ENCODE measurements around the gene TACR1.
"Not testable (repeated sequence)": the region's sequence is repeated elsewhere in the genome, so short reads cannot be mapped to it uniquely, and the experiment has no call there.

Gene TACR1

DNA sequence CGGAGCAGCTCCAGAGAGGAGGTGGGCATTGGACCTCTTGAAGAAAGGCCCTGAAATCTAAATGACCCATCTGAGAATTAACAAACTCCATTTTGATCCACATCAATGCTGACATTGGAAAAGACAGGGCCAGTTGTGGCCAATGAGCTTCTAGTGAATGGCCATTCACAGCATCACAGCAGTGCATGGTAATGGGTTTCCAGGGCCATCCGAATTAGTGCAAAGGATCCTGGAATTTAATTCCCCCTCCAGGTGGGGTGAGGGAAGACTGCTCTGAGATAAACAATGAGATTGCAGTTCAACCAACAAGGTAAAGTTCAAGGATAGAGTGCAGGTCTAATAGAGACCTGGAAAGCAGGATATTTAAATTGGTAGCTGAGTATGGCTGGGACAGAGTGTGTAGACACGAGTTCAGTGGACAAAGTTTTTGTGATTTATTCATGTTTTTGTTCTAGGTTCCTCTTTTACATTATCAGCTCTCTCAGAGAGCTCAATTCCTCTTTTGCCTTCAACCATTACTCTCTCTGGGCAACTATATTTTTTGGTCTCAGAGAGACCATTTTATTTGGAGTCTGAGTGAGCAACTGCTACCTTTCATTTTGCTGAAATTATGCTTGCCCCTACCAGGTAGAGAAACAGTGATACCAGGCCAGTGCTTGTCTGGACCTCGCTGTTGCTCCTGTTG, 5.0 kb downstream of the TACR1 start:
- DNase-seq, result no peak

DNA sequence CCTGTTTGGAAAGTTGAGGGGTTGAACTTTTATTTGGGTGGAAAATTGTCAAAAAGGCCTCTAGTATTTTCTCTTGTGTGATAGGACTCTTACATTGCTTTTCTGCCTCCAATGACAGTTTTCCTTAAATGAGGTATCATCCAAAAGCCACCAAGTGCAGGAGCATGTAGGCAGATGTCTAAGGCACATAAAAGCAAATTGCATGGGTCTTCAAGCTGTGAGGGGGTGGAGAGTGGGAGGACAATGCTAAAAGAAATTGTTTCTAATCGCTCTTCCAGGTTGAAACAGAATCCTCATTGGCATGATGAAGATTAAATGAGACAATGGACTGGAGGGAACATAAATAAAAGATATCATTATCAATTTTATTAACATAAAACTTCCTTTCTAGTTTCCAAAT, 6.8 kb downstream of the TACR1 start:
- DNase-seq, result no peak

DNA sequence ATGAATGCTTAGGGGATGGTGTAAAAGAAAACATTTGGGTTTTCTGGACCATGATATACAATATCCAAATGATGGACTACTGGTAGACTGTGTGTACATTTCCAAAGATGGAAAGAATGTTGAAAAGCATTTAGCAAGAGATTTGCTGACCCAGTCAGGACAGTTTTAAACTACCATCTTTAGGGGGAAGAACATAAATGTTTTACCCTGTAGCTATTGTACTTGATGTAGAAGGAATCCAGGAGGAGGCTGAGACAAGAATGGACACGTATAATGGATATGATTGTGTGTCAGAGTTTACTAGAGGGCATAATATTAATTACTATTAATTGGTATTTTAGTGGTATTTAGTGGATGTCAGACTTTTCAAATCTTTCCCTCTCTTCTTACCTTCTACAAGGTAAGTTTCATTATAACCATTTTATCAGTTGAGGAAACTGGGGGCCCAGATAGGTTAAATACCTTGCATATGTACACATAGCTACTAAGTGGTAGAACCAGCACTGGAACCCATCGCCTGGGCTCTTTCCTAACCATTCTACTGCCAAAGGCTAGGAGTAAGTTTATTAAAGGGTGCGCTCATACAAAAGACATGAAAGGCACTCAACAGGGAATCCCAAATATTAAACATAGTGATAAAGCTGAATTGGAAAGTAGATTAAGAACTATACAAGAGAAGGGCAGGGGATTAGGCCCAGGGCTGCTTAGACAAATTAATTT, 8.9 kb downstream of the TACR1 start:
- DNase-seq, result no peak

DNA sequence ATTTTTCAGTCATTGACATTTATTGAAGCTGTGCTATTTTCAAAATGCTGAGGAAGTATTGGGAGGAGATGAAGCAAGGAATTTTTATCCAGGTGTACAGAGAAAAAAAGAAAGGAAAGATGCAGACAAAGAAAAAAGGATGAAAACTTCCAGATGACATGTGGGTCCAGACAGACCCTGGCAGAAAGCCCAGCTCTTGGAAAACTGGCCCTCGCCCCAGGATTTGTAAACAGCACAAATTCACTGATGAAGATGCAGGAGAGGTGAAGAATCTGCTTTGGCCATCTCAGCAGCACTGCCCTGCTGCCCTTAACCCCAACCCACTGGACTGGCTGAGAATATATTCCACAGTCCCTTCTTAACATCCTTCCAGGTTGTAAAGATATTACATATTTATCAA, 12.5 kb downstream of the TACR1 start:
- DNase-seq, result no peak

DNA sequence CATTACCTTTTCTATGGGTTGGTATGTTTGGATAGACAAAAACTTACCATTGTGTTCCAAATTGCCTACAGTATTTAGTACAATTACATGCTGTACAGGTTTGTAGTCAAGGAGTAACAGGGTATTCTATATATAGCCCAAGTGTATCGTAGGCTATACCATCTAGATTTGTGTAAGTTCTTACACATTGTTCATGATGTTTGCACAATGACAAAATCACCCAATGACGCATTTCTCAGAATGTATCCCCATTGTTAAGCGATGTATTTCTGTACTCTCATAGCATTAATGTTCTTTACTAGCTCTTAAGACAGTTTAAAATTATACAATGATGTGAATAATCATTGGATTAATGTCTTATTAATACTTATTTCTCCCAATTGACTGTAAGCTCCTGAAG, 16.7 kb downstream of the TACR1 start:
- DNase-seq, result no peak

DNA sequence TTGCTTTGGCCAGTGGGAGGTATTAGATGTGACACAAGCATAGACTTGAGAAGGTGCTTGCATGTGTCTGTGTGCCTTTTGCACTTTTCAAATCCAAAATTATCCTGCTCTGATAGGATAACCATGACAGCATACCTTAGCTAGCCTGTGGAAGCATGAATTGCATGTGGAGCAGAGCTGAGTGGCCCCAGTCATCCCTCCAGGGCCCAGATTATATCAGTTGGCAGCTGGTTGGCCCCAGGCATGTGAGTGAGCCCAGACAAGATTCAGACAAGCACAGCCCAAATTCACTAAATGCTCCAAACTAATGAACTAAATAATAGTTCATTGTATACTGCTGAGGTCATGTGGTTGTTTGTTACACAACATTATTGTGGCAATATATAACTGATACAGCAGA, 18.8 kb downstream of the TACR1 start:
- no peak for DNase-seq

DNA sequence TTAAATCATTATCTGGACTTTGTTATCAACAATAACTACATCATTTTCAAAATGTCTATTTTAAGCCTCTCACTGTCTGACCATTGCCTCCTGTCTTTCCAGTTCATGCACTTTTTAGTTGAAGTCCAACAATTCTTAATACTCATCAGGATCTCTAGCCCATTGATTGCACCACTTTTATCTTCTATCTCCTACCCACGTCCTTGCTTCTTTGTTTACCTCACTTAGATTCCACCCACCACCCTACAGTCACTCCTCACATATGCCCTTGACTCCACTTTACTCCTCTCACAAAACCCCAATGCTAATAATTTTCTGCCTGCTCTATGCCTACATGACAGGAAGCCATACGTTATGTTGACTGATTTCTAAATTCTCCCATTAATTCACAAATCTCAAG, 21.9 kb downstream of the TACR1 start:
- DNase-seq, result no peak

DNA sequence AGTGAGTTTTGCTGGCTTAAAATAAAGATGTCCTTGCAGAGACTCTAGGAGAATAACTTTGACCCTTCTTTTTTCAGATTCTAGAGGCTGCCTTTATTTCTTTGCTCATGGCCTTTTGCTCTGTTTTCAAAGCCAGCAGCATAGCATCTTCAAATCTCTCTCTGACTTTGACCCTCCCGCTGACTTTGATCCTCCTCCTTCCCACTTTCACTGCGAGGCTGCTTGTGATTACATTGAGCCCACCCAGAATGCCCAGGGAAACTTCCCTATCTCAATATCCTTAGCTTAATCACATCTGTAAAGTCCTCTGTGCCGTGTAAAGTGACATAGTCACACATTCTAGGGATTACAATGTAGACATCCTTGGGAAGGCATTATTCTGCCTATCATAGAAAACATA, 23.9 kb downstream of the TACR1 start:
- DNase-seq, result no peak

DNA sequence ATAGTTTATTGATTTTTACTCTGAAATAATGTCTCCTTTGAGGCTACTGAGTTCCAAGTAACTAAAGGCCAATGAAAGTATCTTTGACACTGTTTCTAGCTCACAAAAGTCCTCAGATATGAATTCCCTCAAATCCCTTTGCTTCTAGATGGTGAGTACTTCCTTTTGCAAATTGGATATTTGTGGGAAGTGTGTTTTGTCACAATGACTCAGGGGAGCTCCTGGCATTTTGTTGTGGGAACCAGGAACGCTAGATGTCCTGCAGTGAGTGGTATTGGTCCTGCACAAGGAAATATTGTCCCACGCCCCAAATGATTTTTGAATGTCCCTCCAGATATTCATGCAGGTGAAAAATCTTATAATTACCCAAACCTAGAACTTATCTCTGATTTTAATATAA, 24.3 kb downstream of the TACR1 start:
- DNase-seq, result no peak

DNA sequence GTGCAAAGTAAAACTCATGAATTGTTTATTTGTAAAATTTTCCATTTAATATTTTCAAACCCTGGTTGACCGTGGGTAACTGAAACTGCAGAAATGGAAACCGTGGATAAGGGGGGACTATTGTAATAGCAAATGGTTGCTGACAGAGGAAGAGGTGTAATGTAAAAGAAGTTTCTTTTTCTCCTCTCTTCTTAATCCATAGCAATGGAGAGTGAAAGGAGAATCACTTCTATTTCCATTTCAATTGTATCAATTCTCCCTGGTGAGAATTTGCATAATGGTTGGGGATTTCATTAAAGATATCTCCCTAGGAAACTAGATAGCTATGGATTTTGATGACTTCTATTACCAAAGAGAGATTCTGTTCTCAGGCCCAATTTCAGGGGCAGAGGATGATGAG, 24.8 kb downstream of the TACR1 start:
- no peak for DNase-seq

DNA sequence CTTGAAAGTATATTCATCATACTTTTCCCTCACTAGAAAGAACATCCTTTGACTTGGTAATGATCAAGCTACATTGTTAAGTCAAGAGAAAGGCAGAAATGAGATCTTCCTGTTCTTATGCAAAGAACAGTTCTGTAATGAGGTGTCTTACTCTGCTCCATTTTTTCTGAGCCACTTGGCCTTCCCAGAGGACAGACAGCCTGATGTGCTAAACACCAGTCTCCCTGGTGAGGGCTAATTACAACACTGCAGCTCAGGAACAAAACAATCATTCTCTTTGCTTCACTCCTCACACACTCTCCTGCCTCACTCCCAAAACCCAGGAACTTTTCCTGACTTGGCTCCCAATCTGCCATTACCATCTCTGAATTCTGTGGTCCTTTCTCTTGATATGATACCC, 25.6 kb downstream of the TACR1 start:
- DNase-seq, result no peak

DNA sequence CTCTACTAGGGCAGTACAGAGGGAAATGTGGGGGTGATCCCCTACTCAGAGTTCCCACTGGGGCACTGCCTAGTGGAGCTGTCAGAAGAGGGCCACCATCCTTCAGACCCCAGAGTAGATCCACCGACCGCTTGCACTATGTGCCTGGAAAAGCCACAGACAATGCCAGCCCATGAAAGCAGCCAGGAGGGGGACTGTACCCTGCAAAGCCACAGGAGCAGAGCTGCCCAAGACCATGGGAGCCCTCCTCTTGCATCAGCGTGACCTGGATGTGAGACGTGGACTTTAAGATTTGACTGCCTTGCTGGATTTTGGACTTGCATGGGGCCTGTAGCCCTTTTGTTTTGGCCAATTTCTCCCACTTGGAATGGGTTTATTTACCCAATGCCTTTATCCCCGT, 27.9 kb downstream of the TACR1 start:
- DNase-seq, result not testable (repeated sequence)

DNA sequence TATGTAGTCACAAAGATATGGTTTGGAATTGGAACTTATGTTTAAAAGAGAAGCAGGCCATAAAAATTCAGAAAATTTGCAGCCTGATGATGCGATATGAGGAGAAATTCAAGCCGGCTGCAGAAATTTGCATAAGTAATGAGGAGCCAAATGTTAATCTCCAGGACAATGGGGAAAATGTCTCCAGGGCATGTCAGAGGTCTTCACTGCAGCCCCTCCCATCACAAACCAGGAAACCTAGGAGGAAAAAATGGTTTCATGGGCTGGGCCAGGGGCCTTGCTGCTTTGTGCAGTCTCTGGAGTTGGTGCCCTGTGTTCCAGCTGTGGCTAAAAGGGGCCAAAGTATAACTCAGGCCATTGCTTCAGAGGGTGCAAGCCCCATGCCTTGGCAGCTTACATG, 28.4 kb downstream of the TACR1 start:
- DNase-seq, result no peak

DNA sequence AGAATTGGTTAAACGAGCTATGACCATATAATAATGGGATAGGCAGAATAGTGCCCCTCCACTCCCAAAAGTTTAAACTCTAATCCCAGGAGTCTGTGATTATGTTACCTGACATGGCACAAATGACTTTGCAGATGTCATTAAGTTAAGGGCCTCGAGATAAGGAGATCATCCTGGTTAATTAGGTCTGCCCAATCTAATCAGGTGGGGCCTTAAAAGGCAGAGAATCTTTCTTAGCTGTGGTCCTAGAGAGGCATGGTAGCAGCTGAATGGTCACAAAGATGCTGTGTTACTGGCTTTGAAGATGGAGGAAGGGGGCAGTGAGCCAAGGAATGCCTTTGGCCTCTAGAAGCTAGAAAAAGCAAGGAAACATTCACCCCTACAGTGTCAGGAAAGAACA, 31.1 kb downstream of the TACR1 start:
- no peak for DNase-seq

DNA sequence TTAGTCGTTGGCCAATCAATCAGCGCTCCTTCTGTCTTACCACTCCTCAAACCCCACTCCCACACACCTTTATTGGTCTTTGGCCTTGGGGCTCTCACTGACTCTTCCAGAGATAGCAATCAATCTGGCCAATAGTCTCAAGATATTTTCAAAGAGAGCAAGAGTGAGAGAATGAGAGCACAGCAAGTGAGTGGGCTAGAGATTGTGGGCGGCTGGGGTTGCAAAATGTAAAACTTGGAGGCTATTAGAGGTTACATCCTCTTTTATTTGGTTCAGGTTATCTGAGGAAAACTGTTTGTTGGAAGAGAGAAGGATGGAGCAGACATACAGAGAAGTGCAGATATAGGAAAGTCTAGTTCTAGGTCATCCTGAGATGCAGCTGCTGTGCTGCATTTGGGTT, 32.8 kb downstream of the TACR1 start:
- DNase-seq, result no peak

DNA sequence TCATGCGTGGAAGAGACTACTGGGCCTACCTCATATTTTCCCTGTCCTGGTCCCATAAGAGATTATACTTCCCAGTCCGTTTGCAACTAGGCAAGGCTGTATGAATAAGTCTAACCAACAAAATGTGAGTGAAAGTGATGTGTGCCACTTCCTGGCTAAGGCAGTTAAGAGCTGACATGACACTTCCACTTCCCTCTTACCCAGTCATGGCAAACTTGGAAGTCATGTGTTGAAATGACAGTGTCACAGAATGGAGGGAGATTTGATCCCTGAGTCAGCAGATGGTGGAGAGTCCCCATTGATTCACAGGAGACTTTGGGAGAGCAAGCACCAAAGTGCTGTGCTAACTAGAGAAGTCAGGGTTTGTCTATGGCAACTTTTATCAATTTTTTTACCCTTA, 36.4 kb downstream of the TACR1 start:
- DNase-seq, result no peak

DNA sequence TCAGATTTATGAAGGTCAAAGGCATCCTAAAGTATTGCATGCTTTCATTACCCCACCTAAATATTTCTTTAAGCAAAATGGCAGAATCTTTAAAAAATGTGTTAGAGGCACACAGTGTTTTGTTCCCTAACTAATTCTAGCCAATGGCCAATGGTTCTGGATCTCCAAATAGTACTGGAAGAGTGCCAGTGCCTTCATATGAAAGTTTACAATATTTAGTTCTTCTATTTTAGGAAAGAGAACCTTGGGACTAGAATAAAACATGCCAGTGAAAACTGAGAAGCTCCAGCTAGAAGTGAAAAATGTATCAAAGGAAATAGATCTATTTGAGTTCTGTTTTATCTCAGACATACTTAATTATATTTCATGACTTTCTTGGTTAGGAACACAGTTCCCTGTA, 37.1 kb downstream of the TACR1 start:
- DNase-seq, result no peak

DNA sequence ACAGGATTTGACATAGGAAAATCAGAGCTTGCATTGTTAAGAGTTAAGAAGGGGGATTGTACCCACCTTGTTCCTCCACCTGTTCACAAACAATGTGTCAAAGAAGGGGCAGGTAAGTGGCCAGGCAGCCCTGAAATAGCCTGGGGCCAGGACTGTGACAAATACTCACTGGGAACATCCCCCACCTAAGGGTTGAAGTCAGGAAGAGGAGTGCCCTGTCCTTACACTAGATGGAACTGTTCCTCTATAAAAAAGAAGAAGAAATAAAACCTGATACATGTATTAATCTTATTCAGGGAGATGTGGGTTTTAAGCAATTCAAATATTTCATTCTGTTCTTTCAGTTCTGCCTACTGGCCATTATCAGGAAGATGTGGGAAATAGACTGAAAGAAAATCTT, 41.9 kb downstream of the TACR1 start:
- peak; percentile 8 for DNase-seq

DNA sequence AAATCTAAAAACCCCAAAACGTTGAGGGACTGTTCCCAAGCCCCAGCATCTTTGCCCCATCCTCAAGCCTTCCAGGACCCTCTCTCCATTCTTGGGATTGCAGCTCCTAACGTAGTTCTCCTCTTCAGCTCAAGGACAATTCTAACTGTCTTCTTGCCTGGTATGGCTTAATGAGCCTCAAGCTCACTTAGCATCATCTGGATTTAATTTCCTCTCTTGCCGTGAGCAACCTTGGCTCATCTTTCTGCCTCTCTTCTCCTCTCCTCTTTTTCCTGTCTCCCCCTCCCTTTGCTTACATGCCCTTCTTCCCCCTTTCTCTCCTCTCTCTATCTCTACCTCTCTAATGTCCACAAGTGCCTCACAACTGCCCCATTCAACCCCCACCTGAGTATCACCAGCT, 44.2 kb downstream of the TACR1 start:
- peak; percentile 11 for DNase-seq

DNA sequence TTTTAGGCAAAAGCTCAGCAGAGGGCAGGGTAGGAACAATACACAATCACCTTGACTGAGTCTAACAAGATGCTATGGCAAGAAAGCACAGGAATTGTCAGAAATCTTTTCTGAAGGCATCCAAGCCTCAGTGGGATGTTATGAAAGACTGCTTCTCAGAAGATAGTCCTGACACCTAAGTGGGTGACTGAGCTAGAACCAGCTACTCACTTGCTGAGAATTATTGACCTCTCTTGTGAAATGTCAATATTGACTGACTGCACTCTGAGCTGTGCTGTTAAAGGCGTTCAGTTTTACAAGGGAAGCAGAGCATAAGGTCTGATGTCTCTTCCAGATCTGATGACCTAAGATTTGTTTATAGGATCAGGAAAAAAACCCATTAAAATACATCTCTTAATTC, 46.1 kb downstream of the TACR1 start:
- DNase-seq, result no peak

DNA sequence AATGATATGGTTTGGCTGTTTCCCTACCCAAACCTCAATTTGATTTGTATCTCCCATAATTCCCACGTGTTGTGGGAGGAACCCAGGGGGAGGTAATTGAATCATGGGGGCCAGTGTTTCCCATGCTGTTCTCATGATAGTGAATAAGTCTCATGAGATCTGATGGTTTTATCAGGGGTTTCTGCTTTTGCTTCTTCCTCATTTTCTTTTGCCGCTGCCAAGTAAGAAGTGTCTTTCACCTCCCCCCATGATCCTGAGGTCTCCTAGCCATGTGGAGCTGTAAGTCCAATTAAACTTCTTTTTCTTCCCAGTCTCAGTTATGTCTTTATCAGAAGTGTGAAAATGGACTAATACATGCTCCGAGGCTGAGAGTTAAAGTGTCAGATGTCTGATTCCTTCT, 47.1 kb downstream of the TACR1 start:
- DNase-seq, result not testable (repeated sequence)

DNA sequence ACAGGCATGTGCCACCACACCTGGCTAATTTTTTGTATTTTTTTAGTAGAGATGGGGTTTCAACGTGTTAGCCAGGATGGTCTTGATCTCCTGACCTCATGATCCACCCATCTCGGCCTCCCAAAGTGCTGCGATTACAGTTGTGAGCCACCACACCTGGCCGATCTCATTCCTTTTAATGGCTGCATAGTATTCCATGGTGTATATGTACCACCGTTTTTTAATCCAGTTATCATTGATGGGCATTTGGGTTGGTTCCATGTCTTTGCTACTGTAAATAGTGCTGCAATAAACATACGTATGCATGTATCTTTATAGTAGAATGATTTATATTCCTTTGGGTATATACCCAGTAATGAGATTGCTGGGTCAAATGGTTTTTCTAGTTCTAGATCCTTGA, 51.4 kb downstream of the TACR1 start:
- not testable (repeated sequence) for DNase-seq

DNA sequence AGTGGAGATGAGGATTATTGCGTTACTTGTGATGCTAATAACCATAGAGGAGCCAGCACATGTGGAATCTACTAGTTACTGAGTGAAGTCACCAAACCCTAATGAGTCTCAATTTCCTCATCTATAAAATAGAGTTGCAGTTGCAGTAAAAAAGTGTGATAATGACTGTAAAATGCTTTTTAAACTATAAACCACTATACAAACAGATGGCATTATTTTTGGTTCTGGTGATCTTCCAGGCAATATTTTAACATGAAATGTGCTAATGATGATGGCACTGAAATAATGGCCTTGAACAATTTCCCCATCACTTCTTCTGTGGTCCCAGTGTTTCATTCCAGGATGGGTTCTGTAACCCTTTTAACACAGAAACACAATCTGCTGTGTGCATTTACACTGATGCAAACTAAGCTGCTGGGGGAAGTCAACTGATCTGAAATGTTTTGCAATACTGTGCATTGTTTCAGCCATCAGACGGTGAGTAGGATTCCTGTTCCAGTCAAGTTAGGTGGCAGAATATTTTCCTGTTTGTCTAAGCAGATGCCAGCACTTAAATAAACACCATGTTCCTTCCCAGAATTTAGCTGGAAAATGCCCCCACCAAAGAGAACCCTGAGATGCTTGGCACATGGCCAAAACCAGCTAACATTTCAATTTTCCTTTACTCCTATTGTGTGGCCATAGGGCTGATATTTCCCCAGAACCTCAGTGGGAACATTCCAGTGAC, 52.6 kb downstream of the TACR1 start:
- DNase-seq, result peak; percentile 43

DNA sequence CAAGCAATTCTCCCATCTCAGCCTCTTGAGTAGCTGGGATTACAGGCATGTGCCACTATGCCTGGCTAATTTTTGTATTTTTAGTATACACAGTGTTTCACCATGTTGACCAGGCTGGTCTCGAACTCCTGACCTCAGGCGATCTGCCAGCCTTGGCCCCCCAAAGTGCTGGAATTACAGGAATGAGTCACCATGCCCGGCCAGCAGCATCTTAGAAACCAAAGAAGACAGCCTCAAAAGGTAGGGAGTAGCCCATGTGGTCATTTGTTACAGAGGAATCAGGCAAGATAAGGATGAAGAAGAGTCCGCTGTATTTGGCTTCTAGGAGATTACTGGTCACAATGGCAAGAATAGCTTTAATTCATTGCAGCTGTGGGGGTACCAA, 53.1 kb downstream of the TACR1 start:
- peak; percentile 12 for DNase-seq
